GM21423 (cell line): ENCODE measurements around the gene FBXW5.

Source experiments
- ATAC-seq: cut with Tn5 transposase; IDR thresholded peaks from one replicate; pipeline ENCODE4 v1.9.1; 2021; ENCODE audit warnings: mild to moderate bottlenecking, moderate library complexity; ENCODE audit not compliant: unreplicated experiment

FBXW5 gene

GRCh38 chr9:136913701-136914438 lies 30.7 kb downstream of the FBXW5 start:
- ATAC-seq: no peak

DNA sequence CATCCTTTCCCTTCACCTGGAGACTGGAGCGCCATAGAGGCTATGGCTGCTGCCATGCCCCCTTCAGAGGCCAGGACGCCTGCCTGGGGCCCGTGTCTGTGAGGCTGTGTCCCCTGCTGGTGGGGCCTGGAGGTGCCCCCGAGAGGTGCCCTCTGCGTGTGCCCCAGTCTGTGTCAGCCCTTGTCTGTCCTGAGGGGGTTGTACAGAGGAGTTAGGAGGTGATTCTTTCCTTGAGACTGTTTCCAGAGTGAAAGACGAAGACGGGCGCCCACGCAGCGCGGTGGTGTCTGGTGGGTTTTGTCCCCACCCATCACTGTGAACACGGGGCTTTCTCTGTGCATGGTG lies 33.7 kb downstream of the FBXW5 start:
- ATAC-seq: no peak

DNA sequence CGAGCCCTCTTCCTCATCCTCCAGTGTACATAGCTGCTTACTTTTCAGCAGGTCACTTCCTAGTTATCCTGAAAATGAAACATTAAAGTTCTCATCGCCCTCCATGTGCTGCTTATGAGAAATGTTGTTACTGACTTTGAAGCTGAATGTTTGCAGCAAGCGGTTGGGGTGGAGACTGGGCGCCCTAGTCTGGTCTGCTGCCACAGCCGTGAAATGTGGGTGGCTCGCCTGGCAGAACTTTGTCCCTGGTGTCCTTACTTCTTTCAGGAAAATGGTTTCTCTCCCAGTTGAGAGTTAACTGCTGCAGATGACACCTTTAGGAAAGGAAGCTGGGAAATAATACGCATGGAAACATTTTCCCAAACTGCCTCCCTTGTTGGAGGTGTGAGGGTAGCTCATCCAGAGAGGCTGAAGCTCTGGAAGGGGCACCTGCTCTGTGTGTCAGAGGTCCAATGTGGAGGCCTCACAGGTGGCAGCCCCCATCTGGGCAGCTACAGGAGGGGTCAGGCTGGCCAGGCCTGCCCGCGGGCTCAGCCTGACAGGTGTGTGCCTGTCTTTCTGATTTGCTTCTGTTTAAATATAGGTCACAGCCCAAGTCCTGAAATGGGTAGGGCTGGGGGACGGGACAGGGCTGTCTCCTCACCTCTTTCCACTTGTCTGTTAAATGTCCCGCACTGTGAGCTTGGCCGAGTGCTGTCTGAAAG lies 34.2 kb downstream of the FBXW5 start:
- no peak for ATAC-seq

DNA sequence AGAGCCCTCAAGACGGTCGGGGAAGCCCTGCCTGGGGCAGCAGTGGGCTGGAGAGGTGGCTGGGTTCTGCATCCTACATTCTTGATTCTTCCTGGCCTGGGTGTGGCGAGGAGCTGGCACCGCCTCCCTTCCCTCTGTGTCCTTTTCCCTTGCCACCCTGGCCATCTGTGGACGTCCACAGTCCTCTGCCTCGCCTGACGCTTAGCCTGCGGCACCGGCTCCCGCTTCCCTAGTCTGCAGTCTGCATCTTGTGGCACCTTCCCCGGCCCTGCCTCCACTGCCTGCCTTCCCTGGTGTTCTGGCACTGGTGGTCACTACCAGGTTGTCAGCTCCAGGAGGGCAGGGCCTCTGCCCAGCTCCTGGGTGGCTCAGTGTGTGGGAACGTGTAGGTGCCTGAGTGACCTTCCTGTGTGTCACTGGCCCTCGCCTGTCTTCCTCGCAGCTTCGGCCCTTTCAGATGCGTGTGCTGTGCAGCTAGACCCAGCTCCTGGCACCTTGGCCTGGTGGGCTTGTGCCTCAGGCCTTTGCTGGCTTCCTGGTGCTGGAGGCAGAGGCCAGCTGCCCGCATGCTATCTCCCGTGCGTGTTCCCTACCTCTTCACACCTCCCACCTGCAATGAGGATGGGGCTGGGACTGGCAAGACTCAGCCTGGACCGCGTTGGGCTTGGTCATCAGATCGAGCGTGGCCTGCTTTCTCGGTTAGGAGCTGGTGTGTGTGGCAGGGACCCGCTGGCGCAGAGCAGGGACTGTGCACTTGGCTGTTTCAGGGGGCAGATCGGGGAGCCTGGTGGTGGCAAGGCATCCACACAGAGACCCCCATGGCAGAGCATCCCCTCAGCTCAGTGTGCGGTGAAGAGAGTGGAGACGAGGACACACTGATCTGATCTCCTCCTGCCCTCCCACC lies 37.3 kb downstream of the FBXW5 start:
- ATAC-seq: no peak

- no peak for ATAC-seq
These were observed 38.3 kb downstream of the FBXW5 start for GRCh38 chr9:136906266-136906665.

GRCh38 chr9:136903041-136903554 lies 41.4 kb downstream of the FBXW5 start:
- no peak for ATAC-seq

DNA sequence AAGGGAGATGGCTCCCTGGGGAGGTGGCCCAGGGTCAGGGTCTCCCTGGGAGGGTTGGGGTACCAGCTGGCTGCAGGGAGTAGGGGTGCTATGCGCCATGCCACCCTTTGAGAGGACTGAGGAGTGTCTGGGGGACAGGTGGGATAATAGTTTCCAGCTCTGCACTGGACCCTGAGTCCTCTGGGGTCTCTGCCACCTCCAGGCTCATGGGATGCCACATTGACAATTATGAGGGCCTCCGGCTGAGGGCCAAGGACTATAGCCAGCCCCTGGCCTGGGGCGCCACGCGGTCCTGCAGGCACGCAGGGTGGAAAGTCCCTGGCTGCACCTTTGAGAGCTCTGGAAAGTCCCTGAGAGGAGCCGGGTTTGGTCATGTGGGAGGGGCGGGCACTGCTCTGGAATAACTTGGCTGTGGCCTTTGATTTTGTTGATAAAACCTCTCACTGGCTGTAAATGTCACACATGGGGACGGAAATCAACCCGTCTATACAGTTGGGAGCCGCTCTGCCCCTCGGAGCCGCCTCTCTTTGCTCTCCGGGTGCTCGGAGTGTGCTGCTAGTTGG lies 42.2 kb downstream of the FBXW5 start:
- ATAC-seq: peak; percentile 49

GRCh38 chr9:136901516-136902258 lies 42.9 kb downstream of the FBXW5 start:
- peak; percentile 55 for ATAC-seq

GRCh38 chr9:136900988-136901515 lies 43.5 kb downstream of the FBXW5 start:
- ATAC-seq: no peak

- ATAC-seq: no peak
These were observed 44.0 kb downstream of the FBXW5 start for GRCh38 chr9:136900556-136900955.

- ATAC-seq: no peak
These were observed 45.3 kb downstream of the FBXW5 start for GRCh38 chr9:136899196-136899595.

- no peak for ATAC-seq
These were observed 45.9 kb downstream of the FBXW5 start for GRCh38 chr9:136898483-136899100.

- no peak for ATAC-seq
These were observed 48.5 kb downstream of the FBXW5 start for GRCh38 chr9:136896027-136896426.

- ATAC-seq: no peak
These were observed 53.9 kb downstream of the FBXW5 start for GRCh38 chr9:136890661-136891060.
